ENCODE data around the gene MRPL42.

GRCh38 chr12:93425736-93426411 is 41.4 kb upstream of the MRPL42 start:
- TF ChIP-seq POLR2A (IDR thresholded peaks at IDR 0.05; ENCODE audit: low read depth) = no peak
- TF ChIP-seq, protein P1, sequence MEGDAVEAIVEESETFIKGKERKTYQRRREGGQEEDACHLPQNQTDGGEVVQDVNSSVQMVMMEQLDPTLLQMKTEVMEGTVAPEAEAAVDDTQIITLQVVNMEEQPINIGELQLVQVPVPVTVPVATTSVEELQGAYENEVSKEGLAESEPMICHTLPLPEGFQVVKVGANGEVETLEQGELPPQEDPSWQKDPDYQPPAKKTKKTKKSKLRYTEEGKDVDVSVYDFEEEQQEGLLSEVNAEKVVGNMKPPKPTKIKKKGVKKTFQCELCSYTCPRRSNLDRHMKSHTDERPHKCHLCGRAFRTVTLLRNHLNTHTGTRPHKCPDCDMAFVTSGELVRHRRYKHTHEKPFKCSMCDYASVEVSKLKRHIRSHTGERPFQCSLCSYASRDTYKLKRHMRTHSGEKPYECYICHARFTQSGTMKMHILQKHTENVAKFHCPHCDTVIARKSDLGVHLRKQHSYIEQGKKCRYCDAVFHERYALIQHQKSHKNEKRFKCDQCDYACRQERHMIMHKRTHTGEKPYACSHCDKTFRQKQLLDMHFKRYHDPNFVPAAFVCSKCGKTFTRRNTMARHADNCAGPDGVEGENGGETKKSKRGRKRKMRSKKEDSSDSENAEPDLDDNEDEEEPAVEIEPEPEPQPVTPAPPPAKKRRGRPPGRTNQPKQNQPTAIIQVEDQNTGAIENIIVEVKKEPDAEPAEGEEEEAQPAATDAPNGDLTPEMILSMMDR (IDR thresholded peaks at IDR 0.05) = no peak
- TF ChIP-seq EP300 (IDR thresholded peaks at IDR 0.05) = no peak

Data from esophagus muscularis mucosa (tissue), 4 donors.